ENCODE data around the gene MMP21. TPM values are rescaled to one million over a fixed set of nuclear protein-coding genes. Genes with fewer than 3 reads are reported as not detected.

MMP21 gene
- total and polyA plus RNA-seq, 4 donors: 0.17 to 0.54 (median 0.36) TPM

- peaks cover 18% of the 10 kb centered on the region for H3K36me3 ChIP-seq (ENCODE audit: control insufficient read depth, insufficient read depth, low read length)
- WGBS (ENCODE audit: insufficient coverage): 40% methylated on average over 1 of the region's 1 CpG
- H3K9me3 ChIP-seq (ENCODE audit: control insufficient read depth, insufficient read depth, low read length): no peaks in the 10 kb centered on the region
- H3K27ac ChIP-seq (ENCODE audit: low read depth, low read length): no peak overlapping the region
- H3K27me3 ChIP-seq (ENCODE audit: control insufficient read depth, insufficient read depth, low read length): no peaks in the 10 kb centered on the region
- no peak overlapping the region for H3K4me3 ChIP-seq (ENCODE audit: low read depth, low read length)
- H3K4me1 ChIP-seq (ENCODE audit: control insufficient read depth, insufficient read depth, low read length): no peaks in the 10 kb centered on the region
- peak in 2 of 6 donors; percentile 18 to 82 for DNase-seq (ENCODE audit: low read depth in 4 of 6, low spot score in 6 of 6)
These were observed 35.6 kb upstream of the MMP21 start for GRCh38 chr10:125811251-125811650.

DNA sequence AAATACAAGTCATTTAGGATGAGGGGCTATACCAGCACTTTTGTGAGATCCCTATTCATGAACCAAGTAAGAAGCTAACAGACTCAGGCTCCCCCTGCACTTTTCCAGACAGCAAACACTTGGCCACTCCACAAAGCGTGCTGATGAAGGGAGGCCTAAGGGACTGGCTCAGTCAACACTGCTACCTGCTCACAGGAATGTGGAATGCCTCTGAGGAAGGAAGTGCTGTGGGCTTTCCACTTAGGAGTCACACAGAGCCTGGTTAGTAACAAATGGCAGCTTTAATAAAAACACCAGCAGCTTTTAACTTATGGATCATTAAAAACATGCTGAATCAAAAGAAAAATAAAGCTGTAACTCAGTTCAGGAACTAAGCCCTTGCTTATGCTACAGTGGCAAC, 32.4 kb upstream of the MMP21 start:
- WGBS (ENCODE audit: insufficient coverage): no CpG with 5 or more reads among the region's 1 CpG
- peaks cover 21% of the 10 kb centered on the region for H3K36me3 ChIP-seq (ENCODE audit: control insufficient read depth, insufficient read depth, low read length)
- H3K27me3 ChIP-seq (ENCODE audit: control insufficient read depth, insufficient read depth, low read length): no peaks in the 10 kb centered on the region
- no peak overlapping the region for H3K27ac ChIP-seq (ENCODE audit: low read depth, low read length)
- DNase-seq (ENCODE audit: low read depth in 4 of 6, low spot score in 6 of 6): no peak
- H3K9me3 ChIP-seq (ENCODE audit: control insufficient read depth, insufficient read depth, low read length): no peaks in the 10 kb centered on the region
- no peak overlapping the region for H3K4me3 ChIP-seq (ENCODE audit: low read depth, low read length)
- no peaks in the 10 kb centered on the region for H3K4me1 ChIP-seq (ENCODE audit: control insufficient read depth, insufficient read depth, low read length)

GRCh38 chr10:125802739-125803138, 27.1 kb upstream of the MMP21 start:
- no peak for DNase-seq (ENCODE audit: low read depth in 4 of 6, low spot score in 6 of 6)
- no peaks in the 10 kb centered on the region for H3K27me3 ChIP-seq (ENCODE audit: control insufficient read depth, insufficient read depth, low read length)
- H3K27ac ChIP-seq (ENCODE audit: low read depth, low read length): no peak overlapping the region
- H3K36me3 ChIP-seq (ENCODE audit: control insufficient read depth, insufficient read depth, low read length): peaks cover 39% of the 10 kb centered on the region
- H3K4me1 ChIP-seq (ENCODE audit: control insufficient read depth, insufficient read depth, low read length): peaks cover 12% of the 10 kb centered on the region
- no peak overlapping the region for H3K4me3 ChIP-seq (ENCODE audit: low read depth, low read length)
- no peaks in the 10 kb centered on the region for H3K9me3 ChIP-seq (ENCODE audit: control insufficient read depth, insufficient read depth, low read length)
- 94% methylated on average over 5 of the region's 7 CpGs for WGBS (ENCODE audit: insufficient coverage)

DNA sequence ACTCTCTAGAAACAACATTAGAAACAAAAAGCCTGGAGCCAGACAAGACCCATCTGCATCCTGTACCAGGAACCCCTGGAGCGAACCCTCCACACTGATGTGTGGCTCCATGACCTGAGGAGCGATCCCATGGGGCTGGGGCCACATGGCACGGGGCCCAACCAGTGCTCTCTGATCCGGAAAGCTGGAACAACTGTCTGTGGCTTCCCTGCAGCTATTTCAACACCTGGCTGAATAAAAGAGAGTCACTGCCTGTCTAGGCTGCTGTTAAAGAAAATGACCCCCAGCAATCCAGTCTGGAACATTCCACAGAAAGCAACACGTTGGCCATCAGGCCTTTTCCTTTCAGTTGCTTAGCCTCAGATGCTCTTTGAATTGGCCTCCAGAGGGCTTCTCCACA, 26.5 kb upstream of the MMP21 start:
- Histone ChIP-seq H3K27me3 (ENCODE audit: control insufficient read depth, insufficient read depth, low read length) (no peaks in the 10 kb centered on the region), H3K36me3 (ENCODE audit: control insufficient read depth, insufficient read depth, low read length) (peaks cover 43% of the 10 kb centered on the region), H3K27ac (ENCODE audit: low read depth, low read length) (no peak overlapping the region), H3K4me3 (ENCODE audit: low read depth, low read length) (no peak overlapping the region), H3K9me3 (ENCODE audit: control insufficient read depth, insufficient read depth, low read length) (no peaks in the 10 kb centered on the region), H3K4me1 (ENCODE audit: control insufficient read depth, insufficient read depth, low read length) (peaks cover 12% of the 10 kb centered on the region)
- no peak for DNase-seq (ENCODE audit: low read depth in 4 of 6, low spot score in 6 of 6)
- 88% methylated on average over 5 of the region's 5 CpGs for WGBS (ENCODE audit: insufficient coverage)

DNA sequence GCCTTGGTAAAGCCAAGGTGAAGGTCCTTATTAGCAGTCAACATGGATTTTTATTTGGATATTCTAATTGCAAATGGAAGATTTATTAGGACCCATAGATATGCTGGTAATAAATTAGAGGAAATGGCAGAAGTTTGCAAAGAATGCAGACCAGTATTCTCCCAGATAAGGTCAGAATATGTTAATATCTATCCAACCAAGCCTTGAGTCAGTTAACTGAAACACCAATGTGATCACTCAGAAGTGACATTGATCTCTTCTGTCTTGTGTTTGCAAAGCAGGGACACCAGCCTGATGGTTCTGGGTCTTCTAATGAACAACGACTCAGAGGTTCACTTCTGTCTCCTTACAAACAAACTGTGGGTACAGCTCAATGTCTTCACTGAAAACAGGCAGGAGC, 26.0 kb upstream of the MMP21 start:
- H3K36me3 ChIP-seq (ENCODE audit: control insufficient read depth, insufficient read depth, low read length): peaks cover 43% of the 10 kb centered on the region
- H3K4me3 ChIP-seq (ENCODE audit: low read depth, low read length): no peak overlapping the region
- DNase-seq (ENCODE audit: low read depth in 4 of 6, low spot score in 6 of 6): no peak
- 100% methylated on average over 1 of the region's 1 CpG for WGBS (ENCODE audit: insufficient coverage)
- H3K27ac ChIP-seq (ENCODE audit: low read depth, low read length): no peak overlapping the region
- H3K9me3 ChIP-seq (ENCODE audit: control insufficient read depth, insufficient read depth, low read length): no peaks in the 10 kb centered on the region
- H3K27me3 ChIP-seq (ENCODE audit: control insufficient read depth, insufficient read depth, low read length): no peaks in the 10 kb centered on the region
- H3K4me1 ChIP-seq (ENCODE audit: control insufficient read depth, insufficient read depth, low read length): peaks cover 12% of the 10 kb centered on the region

GRCh38 chr10:125799451-125800182, 24.0 kb upstream of the MMP21 start:
- Histone ChIP-seq H3K36me3 (ENCODE audit: control insufficient read depth, insufficient read depth, low read length) (peaks cover 51% of the 10 kb centered on the region), H3K4me3 (ENCODE audit: low read depth, low read length) (no peak overlapping the region), H3K27me3 (ENCODE audit: control insufficient read depth, insufficient read depth, low read length) (no peaks in the 10 kb centered on the region), H3K27ac (ENCODE audit: low read depth, low read length) (no peak overlapping the region), H3K4me1 (ENCODE audit: control insufficient read depth, insufficient read depth, low read length) (peaks cover 12% of the 10 kb centered on the region), H3K9me3 (ENCODE audit: control insufficient read depth, insufficient read depth, low read length) (no peaks in the 10 kb centered on the region)
- DNase-seq (ENCODE audit: low read depth in 4 of 6, low spot score in 6 of 6): peak in 1 of 6 donors; percentile 21
- 100% methylated on average over 4 of the region's 8 CpGs for whole genome bisulfite sequencing (ENCODE audit: insufficient coverage)

DNA sequence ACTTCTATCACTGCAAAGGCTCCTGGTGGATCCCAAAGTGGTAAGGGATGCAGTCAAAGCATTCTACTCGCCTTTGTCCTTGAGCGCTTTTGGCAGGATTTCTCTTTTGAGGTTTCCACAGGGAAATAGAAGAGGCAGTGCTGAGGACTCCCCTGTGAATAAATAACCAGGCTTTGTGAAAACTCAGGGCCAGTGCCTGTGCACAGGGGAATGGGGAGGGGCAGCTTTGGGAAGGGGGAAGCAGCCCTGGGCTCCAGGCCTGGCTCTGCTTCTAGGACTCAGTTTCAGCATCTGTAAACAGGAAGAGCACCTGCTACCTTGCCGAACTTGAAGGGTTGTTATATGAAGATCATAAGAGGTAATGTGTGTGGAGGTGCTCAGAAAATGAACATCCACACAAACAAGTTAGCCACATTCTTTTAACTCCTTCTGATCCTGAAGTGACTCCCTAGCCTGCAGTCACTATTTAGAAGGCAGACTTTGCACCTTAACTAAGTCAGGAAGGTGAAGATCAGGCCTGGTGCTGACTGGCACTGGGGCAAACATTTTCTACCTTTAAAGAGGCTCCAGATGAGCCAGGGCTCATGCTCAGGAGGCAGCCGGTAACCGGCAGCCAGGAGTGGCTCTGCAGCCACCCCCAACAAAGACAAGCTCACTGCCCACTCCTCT, 22.5 kb upstream of the MMP21 start:
- Histone ChIP-seq H3K36me3 (ENCODE audit: control insufficient read depth, insufficient read depth, low read length) (peaks cover 53% of the 10 kb centered on the region), H3K27me3 (ENCODE audit: control insufficient read depth, insufficient read depth, low read length) (no peaks in the 10 kb centered on the region), H3K27ac (ENCODE audit: low read depth, low read length) (no peak overlapping the region), H3K4me3 (ENCODE audit: low read depth, low read length) (no peak overlapping the region), H3K4me1 (ENCODE audit: control insufficient read depth, insufficient read depth, low read length) (peaks cover 12% of the 10 kb centered on the region), H3K9me3 (ENCODE audit: control insufficient read depth, insufficient read depth, low read length) (no peaks in the 10 kb centered on the region)
- 45% methylated on average over 4 of the region's 5 CpGs for WGBS (ENCODE audit: insufficient coverage)
- DNase-seq (ENCODE audit: low read depth in 4 of 6, low spot score in 6 of 6): no peak

DNA sequence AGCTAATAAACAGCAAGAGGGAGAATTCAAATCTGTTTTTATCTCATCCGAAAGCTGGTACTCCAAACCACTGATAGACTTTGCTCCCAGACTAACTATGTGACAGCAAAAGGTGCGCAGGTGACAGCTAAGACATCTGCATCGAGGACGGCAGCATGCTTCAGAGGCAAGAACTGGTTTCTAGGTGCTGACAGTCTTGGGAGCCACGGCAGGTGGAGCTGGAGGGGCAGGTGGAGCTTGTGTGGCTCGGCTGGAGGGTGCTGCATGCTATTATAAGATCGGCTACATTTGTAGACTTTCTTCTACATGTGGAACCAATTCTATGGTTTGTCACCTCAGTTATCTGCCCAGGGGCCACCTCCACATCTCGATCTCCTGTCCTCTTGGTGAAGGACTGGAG, 21.8 kb upstream of the MMP21 start:
- Histone ChIP-seq H3K36me3 (ENCODE audit: control insufficient read depth, insufficient read depth, low read length) (peaks cover 53% of the 10 kb centered on the region), H3K9me3 (ENCODE audit: control insufficient read depth, insufficient read depth, low read length) (no peaks in the 10 kb centered on the region), H3K4me1 (ENCODE audit: control insufficient read depth, insufficient read depth, low read length) (peaks cover 12% of the 10 kb centered on the region), H3K27me3 (ENCODE audit: control insufficient read depth, insufficient read depth, low read length) (no peaks in the 10 kb centered on the region), H3K27ac (ENCODE audit: low read depth, low read length) (no peak overlapping the region), H3K4me3 (ENCODE audit: low read depth, low read length) (no peak overlapping the region)
- no peak for DNase-seq (ENCODE audit: low read depth in 4 of 6, low spot score in 6 of 6)
- WGBS (ENCODE audit: insufficient coverage): 100% methylated on average over 7 of the region's 8 CpGs

DNA sequence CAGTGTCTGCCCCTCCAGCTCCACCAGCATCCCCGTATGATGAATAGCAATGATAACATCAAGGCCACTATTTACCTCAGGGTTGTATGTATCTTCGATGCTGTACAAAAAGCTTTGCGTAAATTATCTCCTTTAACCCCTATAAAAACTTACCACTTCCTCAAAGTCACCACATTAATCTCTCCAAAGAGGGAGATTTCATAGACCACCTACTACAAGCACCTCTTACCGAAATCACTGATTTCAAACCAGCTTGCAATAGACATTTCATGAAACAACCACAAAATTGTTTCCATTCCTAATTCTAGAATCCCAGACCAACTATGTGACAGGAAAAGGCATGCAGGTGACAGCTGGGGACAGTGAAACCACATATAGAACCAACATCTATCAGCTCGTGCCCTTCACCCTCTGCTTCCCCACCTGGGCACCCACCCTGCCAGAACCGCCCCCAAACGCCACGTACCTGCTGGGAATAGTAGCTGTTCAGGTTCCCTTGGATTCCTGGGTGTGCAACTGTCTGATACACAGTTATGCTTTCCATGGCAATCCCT, 20.1 kb upstream of the MMP21 start:
- H3K4me3 ChIP-seq (ENCODE audit: low read depth, low read length): no peak overlapping the region
- no peak overlapping the region for H3K27ac ChIP-seq (ENCODE audit: low read depth, low read length)
- no peaks in the 10 kb centered on the region for H3K27me3 ChIP-seq (ENCODE audit: control insufficient read depth, insufficient read depth, low read length)
- no peak for DNase-seq (ENCODE audit: low read depth in 4 of 6, low spot score in 6 of 6)
- peaks cover 12% of the 10 kb centered on the region for H3K4me1 ChIP-seq (ENCODE audit: control insufficient read depth, insufficient read depth, low read length)
- H3K9me3 ChIP-seq (ENCODE audit: control insufficient read depth, insufficient read depth, low read length): no peaks in the 10 kb centered on the region
- peaks cover 56% of the 10 kb centered on the region for H3K36me3 ChIP-seq (ENCODE audit: control insufficient read depth, insufficient read depth, low read length)
- 80% methylated on average over 8 of the region's 8 CpGs for WGBS (ENCODE audit: insufficient coverage)

- DNase-seq (ENCODE audit: low read depth in 4 of 6, low spot score in 6 of 6): peak in 1 of 6 donors; percentile 13
- H3K36me3 ChIP-seq (ENCODE audit: control insufficient read depth, insufficient read depth, low read length): peaks cover 56% of the 10 kb centered on the region
- H3K27ac ChIP-seq (ENCODE audit: low read depth, low read length): no peak overlapping the region
- H3K9me3 ChIP-seq (ENCODE audit: control insufficient read depth, insufficient read depth, low read length): no peaks in the 10 kb centered on the region
- 83% methylated on average over 2 of the region's 2 CpGs for WGBS (ENCODE audit: insufficient coverage)
- H3K4me1 ChIP-seq (ENCODE audit: control insufficient read depth, insufficient read depth, low read length): peaks cover 12% of the 10 kb centered on the region
- no peak overlapping the region for H3K4me3 ChIP-seq (ENCODE audit: low read depth, low read length)
- H3K27me3 ChIP-seq (ENCODE audit: control insufficient read depth, insufficient read depth, low read length): no peaks in the 10 kb centered on the region
These were observed 19.5 kb upstream of the MMP21 start for GRCh38 chr10:125795128-125795527.

Data from spinal cord (tissue), 10 donors.